Adrenal gland (tissue), 5 donors: Measurements from ENCODE around the gene NEO1.

ENCODE experiments used
- POLR2A ChIP-seq, 2 donors: fragments of 450-650 bp; IDR thresholded peaks; one replicate each; pipeline ENCODE4 v1.6.1; 2017; ENCODE audit warnings: antibody characterized with exemption in 2 of 2, mild to moderate bottlenecking in 2 of 2, moderate library complexity in 1 of 2
- TF ChIP-seq, protein P1 (sequence below), 6 experiments: fragments of 450-650 bp in 4 of 6; fragments of 200-600 bp in 2 of 6; sonication (generic) in 1 of 6; IDR thresholded peaks; 1 replicate in 5 of 6; 2 replicates in 1 of 6; pipeline versions ENCODE4 v1.5.1 to v1.8.0; 2016 to 2021; ENCODE audit warnings: antibody characterized with exemption in 6 of 6, mild to moderate bottlenecking in 2 of 6, moderate library complexity in 1 of 6
- donor health status: DM: no; HTN: no; CAD: no.

DNA sequence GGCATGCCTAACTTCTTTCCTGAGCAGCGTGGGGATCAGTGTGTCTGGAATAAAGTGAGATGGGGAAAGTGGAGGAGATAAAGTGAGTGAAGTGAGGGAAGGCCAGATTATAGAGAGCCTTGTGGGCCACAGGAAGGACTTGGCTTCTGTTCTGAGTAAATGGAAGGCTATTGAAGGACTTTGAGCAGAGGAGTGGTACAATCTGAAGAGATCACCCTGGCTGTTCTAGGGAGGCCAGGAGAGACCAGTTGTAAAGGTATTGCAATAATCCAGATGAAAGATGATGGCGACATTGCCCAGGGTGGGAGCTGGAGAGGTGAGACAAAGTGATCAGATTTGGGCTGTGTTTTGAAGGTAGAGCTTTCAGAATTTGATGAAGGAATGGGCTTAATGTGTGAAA, 46.8 kb upstream of the NEO1 start:
- TF ChIP-seq POLR2A (IDR thresholded peaks at IDR 0.05) = no peak
- TF ChIP-seq, protein P1, sequence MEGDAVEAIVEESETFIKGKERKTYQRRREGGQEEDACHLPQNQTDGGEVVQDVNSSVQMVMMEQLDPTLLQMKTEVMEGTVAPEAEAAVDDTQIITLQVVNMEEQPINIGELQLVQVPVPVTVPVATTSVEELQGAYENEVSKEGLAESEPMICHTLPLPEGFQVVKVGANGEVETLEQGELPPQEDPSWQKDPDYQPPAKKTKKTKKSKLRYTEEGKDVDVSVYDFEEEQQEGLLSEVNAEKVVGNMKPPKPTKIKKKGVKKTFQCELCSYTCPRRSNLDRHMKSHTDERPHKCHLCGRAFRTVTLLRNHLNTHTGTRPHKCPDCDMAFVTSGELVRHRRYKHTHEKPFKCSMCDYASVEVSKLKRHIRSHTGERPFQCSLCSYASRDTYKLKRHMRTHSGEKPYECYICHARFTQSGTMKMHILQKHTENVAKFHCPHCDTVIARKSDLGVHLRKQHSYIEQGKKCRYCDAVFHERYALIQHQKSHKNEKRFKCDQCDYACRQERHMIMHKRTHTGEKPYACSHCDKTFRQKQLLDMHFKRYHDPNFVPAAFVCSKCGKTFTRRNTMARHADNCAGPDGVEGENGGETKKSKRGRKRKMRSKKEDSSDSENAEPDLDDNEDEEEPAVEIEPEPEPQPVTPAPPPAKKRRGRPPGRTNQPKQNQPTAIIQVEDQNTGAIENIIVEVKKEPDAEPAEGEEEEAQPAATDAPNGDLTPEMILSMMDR (IDR thresholded peaks at IDR 0.05) = no peak
